ENCODE measurements around the gene OR6C76. TPM values are rescaled to one million over a fixed set of nuclear protein-coding genes. Genes with fewer than 3 reads are reported as not detected.
A peak's percentile ranks its signal among the peaks of the same experiment; 100 is the strongest.

OR6C76 gene
- total RNA-seq, 1 donor from 2014 or later, result not detected

DNA sequence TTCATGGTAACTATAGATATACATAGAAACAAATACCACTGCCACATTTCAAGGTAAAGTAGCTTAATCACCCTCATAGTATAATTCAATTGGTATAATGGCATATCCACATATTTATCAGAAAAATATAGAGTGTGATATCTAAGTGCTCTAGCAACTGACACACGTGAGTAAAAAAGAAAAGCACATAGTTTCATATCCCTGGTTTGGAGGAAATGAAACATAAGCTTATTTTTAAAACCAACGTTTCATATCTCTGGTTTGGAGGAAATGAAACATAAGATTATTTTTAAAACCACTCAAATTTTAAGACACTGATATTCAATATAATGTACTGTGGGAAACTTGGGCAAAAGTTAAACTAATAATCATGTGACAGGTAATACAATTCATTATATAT lies 41.8 kb downstream of the OR6C76 start:
- Histone ChIP-seq H3K4me1 (no peaks in the 10 kb centered on the region), H3K9ac (no peak overlapping the region), H3K9me3 (ENCODE audit: low read depth) (no peaks in the 10 kb centered on the region), H3K27me3 (no peaks in the 10 kb centered on the region), H4K20me1 (ENCODE audit: low read depth) (no peaks in the 10 kb centered on the region), H3K4me2 (no peak overlapping the region), H3K4me3 (no peak overlapping the region), H3K27ac (no peak overlapping the region), H2AFZ (replicated peaks) (no peak overlapping the region), H3F3A (ENCODE audit: low read depth) (no peaks in the 10 kb centered on the region), H3K79me2 (ENCODE audit: low read depth) (no peaks in the 10 kb centered on the region), H3K36me3 (no peaks in the 10 kb centered on the region)
- H3K9me3 Mint-ChIP-seq, result peaks cover 6% of the 10 kb centered on the region
- H3K27ac Mint-ChIP-seq, result no peak overlapping the region
- no peak for TF ChIP-seq CTCF (IDR thresholded peaks at IDR 0.05)
- TF ChIP-seq EZH2phosphoT487 (IDR thresholded peaks at IDR 0.05), result no peak
- TF ChIP-seq EZH2 (IDR thresholded peaks at IDR 0.05), result no peak
- no peak overlapping the region for H3K4me3 Mint-ChIP-seq
- no peak for DNase-seq (ENCODE audit: low spot score)
- no peaks in the 10 kb centered on the region for H3K27me3 Mint-ChIP-seq (ENCODE audit: insufficient read depth, low read depth)
- no peaks in the 10 kb centered on the region for H3K4me1 Mint-ChIP-seq
- no peaks in the 10 kb centered on the region for H3K36me3 Mint-ChIP-seq

DNA sequence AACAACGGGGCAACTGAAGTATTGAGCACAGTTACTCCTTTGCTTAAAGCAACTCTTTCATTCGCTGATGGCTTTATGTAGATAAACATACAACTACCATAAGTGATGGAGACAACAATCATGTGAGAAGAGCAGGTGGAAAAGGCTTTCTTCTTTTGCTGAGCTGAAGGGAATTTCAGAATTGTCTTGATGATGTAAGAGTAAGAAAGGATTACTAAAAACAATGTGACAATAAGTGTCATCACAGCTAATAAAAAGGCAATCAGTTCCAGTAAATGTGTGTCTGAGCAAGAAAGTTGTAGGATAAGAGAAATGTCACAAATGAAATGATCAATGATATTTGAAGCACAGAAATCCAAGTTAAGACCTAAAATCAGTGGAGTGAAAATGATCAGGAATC lies 43.2 kb downstream of the OR6C76 start:
- Histone ChIP-seq H3K36me3 (no peaks in the 10 kb centered on the region), H3K4me2 (no peak overlapping the region), H3K4me1 (no peaks in the 10 kb centered on the region), H3K4me3 (no peak overlapping the region), H3K27me3 (no peaks in the 10 kb centered on the region), H3K9ac (no peak overlapping the region), H3K79me2 (ENCODE audit: low read depth) (no peaks in the 10 kb centered on the region), H3F3A (ENCODE audit: low read depth) (no peaks in the 10 kb centered on the region), H3K27ac (no peak overlapping the region), H4K20me1 (ENCODE audit: low read depth) (no peaks in the 10 kb centered on the region), H2AFZ (replicated peaks) (peak overlapping the region; percentile 27), H3K9me3 (ENCODE audit: low read depth) (no peaks in the 10 kb centered on the region)
- TF ChIP-seq EZH2phosphoT487 (IDR thresholded peaks at IDR 0.05) (no peak), CTCF (IDR thresholded peaks at IDR 0.05) (no peak), EZH2 (IDR thresholded peaks at IDR 0.05) (no peak)
- no peaks in the 10 kb centered on the region for H3K27me3 Mint-ChIP-seq (ENCODE audit: insufficient read depth, low read depth)
- peaks cover 3% of the 10 kb centered on the region for H3K9me3 Mint-ChIP-seq
- no peak overlapping the region for H3K27ac Mint-ChIP-seq
- H3K36me3 Mint-ChIP-seq, result no peaks in the 10 kb centered on the region
- H3K4me3 Mint-ChIP-seq, result no peak overlapping the region
- H3K4me1 Mint-ChIP-seq, result no peaks in the 10 kb centered on the region
- no peak for DNase-seq (ENCODE audit: low spot score)

DNA sequence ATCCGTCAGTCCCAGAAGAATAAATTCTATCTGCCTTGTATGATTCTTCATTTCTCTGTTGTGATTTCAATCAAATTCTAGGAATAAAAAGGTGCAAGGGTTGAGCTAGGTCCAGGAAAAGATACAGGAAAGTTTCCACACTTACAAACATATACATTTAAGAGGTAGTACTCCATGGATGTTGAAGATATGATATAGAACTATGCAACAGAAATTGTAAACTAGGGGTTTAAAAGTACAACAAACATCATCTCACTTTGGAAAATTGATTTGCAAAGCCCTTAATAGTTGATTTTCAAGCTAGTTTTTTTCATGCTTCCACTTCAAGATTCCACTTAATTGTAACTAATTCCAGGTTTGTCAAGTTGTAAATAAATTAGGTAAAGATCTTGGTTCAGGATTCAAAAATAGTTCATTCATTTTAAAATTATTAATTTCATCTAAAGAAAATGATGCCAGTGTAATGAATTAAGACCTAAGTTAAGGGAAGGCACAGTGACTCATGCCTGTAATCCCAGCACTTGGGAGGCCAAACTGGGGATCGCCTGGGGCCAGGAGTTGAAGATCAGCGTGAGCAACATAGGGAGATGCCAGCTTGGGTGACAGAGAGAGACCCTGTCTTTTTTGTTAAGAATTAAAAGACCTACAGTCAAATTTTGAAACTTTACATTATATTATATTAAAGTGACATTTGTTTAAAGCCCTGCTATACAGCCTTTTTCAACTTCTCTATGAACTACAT lies 44.2 kb downstream of the OR6C76 start, which contains the start of gene OR6C70:
Gene OR6C70, minus strand, starts transcription at position 51 of the 742 bp plus-strand sequence. Its CDS starts 0 bp downstream, at position 51.
- no peak within 1 kb of the TSS for H3K27ac ChIP-seq
- TF ChIP-seq EZH2 (IDR thresholded peaks at IDR 0.05), result no peak
- no peak for TF ChIP-seq CTCF (IDR thresholded peaks at IDR 0.05)
- no peak for TF ChIP-seq EZH2phosphoT487 (IDR thresholded peaks at IDR 0.05)
- H3K79me2 ChIP-seq (ENCODE audit: low read depth), result no peaks in the 10 kb centered on the region
- Mint-ChIP-seq H3K9me3 (no peaks in the 10 kb centered on the region), H3K27ac (no peak within 1 kb of the TSS), H3K4me1 (no peaks in the 10 kb centered on the region), H3K27me3 (ENCODE audit: insufficient read depth, low read depth) (no peaks in the 10 kb centered on the region), H3K4me3 (no peak within 1 kb of the TSS), H3K36me3 (no peaks in the 10 kb centered on the region)
- H3K4me1 ChIP-seq, result no peaks in the 10 kb centered on the region
- H3F3A ChIP-seq (ENCODE audit: low read depth), result no peaks in the 10 kb centered on the region
- no peaks in the 10 kb centered on the region for H3K36me3 ChIP-seq
- H3K9ac ChIP-seq, result no peak within 1 kb of the TSS
- no peaks in the 10 kb centered on the region for H4K20me1 ChIP-seq (ENCODE audit: low read depth)
- no peaks in the 10 kb centered on the region for H3K9me3 ChIP-seq (ENCODE audit: low read depth)
- DNase-seq (ENCODE audit: low spot score), result no peak
- H3K4me3 ChIP-seq, result no peak within 1 kb of the TSS
- H3K27me3 ChIP-seq, result no peaks in the 10 kb centered on the region
- peak within 1 kb of the TSS; percentile 27 for H2AFZ ChIP-seq (replicated peaks)
- no peak within 1 kb of the TSS for H3K4me2 ChIP-seq

Measured in neural progenitor cell (in vitro differentiated cells).